HG03280 (cell line): ENCODE results near the gene B4GALT4.
"Not testable (repeated sequence)": the region's sequence is repeated elsewhere in the genome, so short reads cannot be mapped to it uniquely, and the experiment has no call there.

Experiments used
- ATAC-seq: cut with Tn5 transposase; IDR thresholded peaks from one replicate; pipeline ENCODE4 v1.9.1; 2021; ENCODE audit warnings: mild to moderate bottlenecking, moderate library complexity; ENCODE audit not compliant: unreplicated experiment

Gene B4GALT4

GRCh38 chr3:119205685-119206084 is 35.0 kb downstream of the B4GALT4 start:
- no peak for ATAC-seq

GRCh38 chr3:119205209-119205608 is 35.5 kb downstream of the B4GALT4 start:
- no peak for ATAC-seq

- ATAC-seq = no peak
These were observed 44.8 kb downstream of the B4GALT4 start for GRCh38 chr3:119195911-119196310.

- ATAC-seq = no peak
These were observed 45.6 kb downstream of the B4GALT4 start for GRCh38 chr3:119195151-119195476.

GRCh38 chr3:119194237-119195150 is 46.2 kb downstream of the B4GALT4 start:
- no peak for ATAC-seq

- no peak for ATAC-seq
These were observed 48.9 kb downstream of the B4GALT4 start for GRCh38 chr3:119191800-119192199.

GRCh38 chr3:119187266-119187665 is 53.4 kb downstream of the B4GALT4 start:
- no peak for ATAC-seq

GRCh38 chr3:119184796-119185570 is 55.7 kb downstream of the B4GALT4 start:
- no peak for ATAC-seq

- no peak for ATAC-seq
These were observed 56.6 kb downstream of the B4GALT4 start for GRCh38 chr3:119184111-119184510.

GRCh38 chr3:119181765-119182164 is 58.9 kb downstream of the B4GALT4 start:
- no peak for ATAC-seq

GRCh38 chr3:119177321-119177720 is 63.4 kb downstream of the B4GALT4 start:
- no peak for ATAC-seq

GRCh38 chr3:119176778-119177177 is 63.9 kb downstream of the B4GALT4 start:
- ATAC-seq = no peak

GRCh38 chr3:119175872-119176756 is 64.6 kb downstream of the B4GALT4 start:
- ATAC-seq = no peak

- ATAC-seq = no peak
These were observed 67.4 kb downstream of the B4GALT4 start, which contains the start of gene UPK1B for GRCh38 chr3:119173325-119173724. TSS of gene UPK1B (plus strand) at chr3:119173598. CDS start at chr3:119186742, 13,144 bp downstream.

- ATAC-seq = no peak
These were observed 69.9 kb downstream of the B4GALT4 start for GRCh38 chr3:119170821-119171220.

GRCh38 chr3:119164745-119165144 is 75.9 kb downstream of the B4GALT4 start:
- not testable (repeated sequence) for ATAC-seq
